HepG2 (cell line): ENCODE results near the gene PIP4K2B. TPM values are rescaled to one million over a fixed set of nuclear protein-coding genes. Genes with fewer than 3 reads are reported as not detected.
A peak's percentile ranks its signal among the peaks of the same experiment; 100 is the strongest.

Experiments
- ATF6 ChIP-seq: sonication (generic); formaldehyde crosslinking; conservative IDR thresholded peaks from 2 replicates; pipeline ENCODE4 v1.4.0; 2020; ENCODE audit warnings: missing genetic modification reagents
- EEA1 ChIP-seq: sonication (generic); formaldehyde crosslinking; IDR thresholded peaks from 2 replicates; pipeline ENCODE4 v1.5.1; 2020; ENCODE audit warnings: mild to moderate bottlenecking, missing genetic modification reagents, borderline replicate concordance
- GTF2F1 ChIP-seq: fragments of 150-350 bp; IDR thresholded peaks from 2 replicates; pipeline ENCODE4 v1.6.1; 2014; ENCODE audit warnings: low read length
- HNRNPLL ChIP-seq: fragments of 200-400 bp; formaldehyde crosslinking; IDR thresholded peaks from 2 replicates; pipeline ENCODE4 v1.6.1; 2017; ENCODE audit warnings: mild to moderate bottlenecking, low read depth, low read length; ENCODE audit not compliant: poor library complexity, severe bottlenecking
- KDM5A ChIP-seq: fragments of 200-600 bp; sonication (generic); IDR thresholded peaks from 2 replicates; pipeline ENCODE4 v1.7.0; 2018; ENCODE audit warnings: antibody characterized with exemption, mild to moderate bottlenecking, low read length, borderline replicate concordance
- MEF2D ChIP-seq: sonication (generic); formaldehyde crosslinking; IDR thresholded peaks from 2 replicates; pipeline ENCODE4 v1.5.1; 2020; ENCODE audit warnings: mild to moderate bottlenecking, missing genetic modification reagents
- PHF8 ChIP-seq: sonication (generic); formaldehyde crosslinking; IDR thresholded peaks from 2 replicates; pipeline ENCODE4 v1.5.0; 2020; ENCODE audit warnings: missing genetic modification reagents
- PRMT3 ChIP-seq: sonication (generic); formaldehyde crosslinking; IDR thresholded peaks from 2 replicates; pipeline ENCODE4 v1.8.1; 2022; ENCODE audit warnings: low read depth, mild to moderate bottlenecking, moderate library complexity, missing genetic modification reagents, borderline replicate concordance
- SNAPC4 ChIP-seq: sonication (generic); formaldehyde crosslinking; IDR thresholded peaks from 2 replicates; pipeline ENCODE4 v1.4.0; 2020; ENCODE audit warnings: mild to moderate bottlenecking, missing genetic modification reagents
- SOX13 ChIP-seq, 3 experiments: fragments of 450-650 bp in 1 of 3; sonication (generic) in 1 of 3; formaldehyde crosslinking in 1 of 3; IDR thresholded peaks in 2 of 3; conservative IDR thresholded peaks in 1 of 3; 2 replicates each; pipeline versions ENCODE4 v1.5.0 to v1.6.1; 2016 to 2020; ENCODE audit warnings: antibody characterized with exemption in 1 of 3, mild to moderate bottlenecking in 1 of 3, missing compliant biosample characterization in 1 of 3, missing genetic modification reagents in 1 of 3, moderate library complexity in 1 of 3
- TP53 ChIP-seq: sonication (generic); formaldehyde crosslinking; conservative IDR thresholded peaks from 2 replicates; pipeline ENCODE4 v1.4.0; 2020; ENCODE audit warnings: missing genetic modification reagents
- WIZ ChIP-seq: sonication (generic); formaldehyde crosslinking; IDR thresholded peaks from 2 replicates; pipeline ENCODE4 v1.5.1; 2020; ENCODE audit warnings: mild to moderate bottlenecking, missing genetic modification reagents
- ZFP90 ChIP-seq: sonication (generic); formaldehyde crosslinking; IDR thresholded peaks from 2 replicates; pipeline ENCODE4 v1.8.0; 2022; ENCODE audit warnings: missing genetic modification reagents, mild to moderate bottlenecking, inconsistent platforms, borderline replicate concordance
- ZNF10 ChIP-seq: sonication (generic); formaldehyde crosslinking; IDR thresholded peaks from 2 replicates; pipeline ENCODE4 v1.4.0; 2020; ENCODE audit warnings: mild to moderate bottlenecking, low read depth, missing genetic modification reagents, borderline replicate concordance
- ZNF543 ChIP-seq: sonication (generic); formaldehyde crosslinking; IDR thresholded peaks from 2 replicates; pipeline ENCODE4 v1.4.0; 2020; ENCODE audit warnings: mild to moderate bottlenecking, missing genetic modification reagents
- ZNF549 ChIP-seq: sonication (generic); formaldehyde crosslinking; IDR thresholded peaks from 2 replicates; pipeline ENCODE4 v1.5.0; 2020; ENCODE audit warnings: missing genetic modification reagents
- ZNF572 ChIP-seq: sonication (generic); formaldehyde crosslinking; IDR thresholded peaks from 2 replicates; pipeline ENCODE4 v1.5.1; 2020; ENCODE audit warnings: mild to moderate bottlenecking, missing genetic modification reagents
- ZNF639 ChIP-seq: conservative IDR thresholded peaks from 2 replicates; pipeline ENCODE4 v1.6.1; 2018; ENCODE audit warnings: missing genetic modification reagents
- ZSCAN25 ChIP-seq: sonication (generic); formaldehyde crosslinking; IDR thresholded peaks from 2 replicates; pipeline ENCODE4 v1.8.0; 2022; ENCODE audit warnings: mild to moderate bottlenecking, missing genetic modification reagents
- ZSCAN30 ChIP-seq: sonication (generic); formaldehyde crosslinking; IDR thresholded peaks from 2 replicates; pipeline ENCODE4 v1.5.0; 2020; ENCODE audit warnings: mild to moderate bottlenecking, missing genetic modification reagents
- polyA plus RNA-seq, 8 experiments: library from polyadenylated mRNA; depleted of rRNA in 3 of 8; stranded (reverse) in 7 of 8; unstranded in 1 of 8; fragments of >200 nt; fragmentation: Illumina TruSeq in 4 of 8; extraction: Trizol in 4 of 8; gene quantifications; 2 replicates each; pipeline versions ENCODE4 v1.2.1 to v1.2.3, GENCODE V29; 2011 to 2016; ENCODE audit warnings: low read depth in 4 of 8, missing spikeins in 1 of 8, mixed read lengths in 1 of 8; ENCODE audit not compliant: insufficient read depth in 1 of 8
- total RNA-seq, 5 experiments: library from RNA; depleted of rRNA; stranded (reverse); fragments of >200 nt; fragmentation: Illumina TruSeq; extraction: Trizol; gene quantifications; 2 replicates each; pipeline ENCODE4 v1.2.3, GENCODE V29; 2016; ENCODE audit warnings: low read depth in 1 of 5

The PIP4K2B gene
- total and polyA plus RNA-seq, 2 of the 13 experiments (the other 11 are each of a cell fraction or from before 2014, with no cell fraction given) = 20.4 to 54.0 TPM

GRCh38 chr17:38746849-38747462, 52.4 kb downstream of the PIP4K2B start (continued):
- TF ChIP-seq SNAPC4 (CRISPR knock-in tag) (no peak), HNRNPLL (no peak), ZNF543 (CRISPR knock-in tag) (peak; percentile 51; the same call in 1 of the 2 replicates), ZSCAN25 (CRISPR knock-in tag) (no peak), SOX13 (IDR thresholded peaks at IDR 0.05) (no peak), SOX13 (CRISPR knock-in tag; conservative IDR thresholded peaks at IDR 0.05 in 1 of 2, IDR thresholded peaks at IDR 0.05 in 1 of 2) (no peak), ZFP90 (no peak), PRMT3 (no peak), ZSCAN30 (CRISPR knock-in tag) (no peak), EEA1 (CRISPR knock-in tag) (no peak), WIZ (CRISPR knock-in tag) (no peak), MEF2D (no peak), ZNF572 (CRISPR knock-in tag) (0 out of 2 replicates have a peak, but pooled peaks have one; percentile 3), ZNF10 (CRISPR knock-in tag) (no peak), TP53 (no peak), PHF8 (CRISPR knock-in tag) (0 out of 2 replicates have a peak, but pooled peaks have one; percentile 7), GTF2F1 (no peak), ZNF549 (CRISPR knock-in tag) (no peak), ATF6 (CRISPR knock-in tag) (no peak), ZNF639 (CRISPR knock-in tag) (0 out of 2 replicates have a peak, but pooled peaks have one; percentile 10), KDM5A (no peak; the same call in none of the 2 replicates)
